Rectal smooth muscle tissue (tissue), 1 donor: ENCODE results near the gene SLC35D2.
A peak's percentile ranks its signal among the peaks of the same experiment; 100 is the strongest.

Source experiments
- H3K27ac ChIP-seq: one replicate; pipeline ENCODE4 v1.7.0; 2013; ENCODE audit warnings: low read depth, low read length, inconsistent platforms
- H3K27me3 ChIP-seq: one replicate; pipeline ENCODE4 v1.7.0; 2013; ENCODE audit warnings: low read length; ENCODE audit not compliant: control insufficient read depth, insufficient read depth
- H3K36me3 ChIP-seq: one replicate; pipeline ENCODE4 v1.7.0; 2013; ENCODE audit warnings: low read length; ENCODE audit not compliant: control insufficient read depth, insufficient read depth
- H3K4me1 ChIP-seq: one replicate; pipeline ENCODE4 v1.7.0; 2013; ENCODE audit warnings: low read length; ENCODE audit not compliant: control insufficient read depth, insufficient read depth
- H3K4me3 ChIP-seq: one replicate; pipeline ENCODE4 v1.7.0; 2013; ENCODE audit warnings: low read length
- H3K9ac ChIP-seq: one replicate; pipeline ENCODE4 v1.7.0; 2013; ENCODE audit warnings: low read length

The SLC35D2 gene

DNA sequence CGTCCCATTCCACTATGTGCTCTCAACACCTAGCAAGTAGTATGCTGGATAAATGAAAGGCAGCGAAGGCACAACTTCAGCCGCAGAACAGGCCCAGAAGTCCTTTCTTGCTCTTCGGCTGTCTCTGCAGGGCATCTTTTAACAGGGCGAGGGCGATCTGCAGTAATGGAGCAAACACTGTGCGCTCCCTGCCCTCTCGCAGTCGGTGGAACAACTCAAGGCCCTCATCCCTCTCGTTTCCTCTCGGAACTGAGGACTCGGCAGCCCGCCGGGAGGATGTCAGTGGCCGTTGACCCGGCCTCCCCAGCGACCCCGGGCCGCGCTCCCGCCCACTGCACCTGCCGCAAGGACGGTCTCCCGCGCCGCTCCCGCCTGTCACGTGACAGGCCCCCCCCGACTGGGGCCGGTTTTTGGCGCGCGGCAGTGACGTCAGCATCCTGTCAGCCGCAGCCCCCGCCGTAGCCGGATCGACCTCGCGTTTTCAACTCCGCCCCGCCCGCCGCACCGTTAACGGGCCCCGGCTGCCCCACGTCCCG is 33.6 kb upstream of the SLC35D2 start:
- no peaks in the 10 kb centered on the region for H3K27me3 ChIP-seq
- H3K4me1 ChIP-seq, result peaks cover 12% of the 10 kb centered on the region
- peak overlapping the region; percentile 85 for H3K27ac ChIP-seq
- peak overlapping the region; percentile 47 for H3K9ac ChIP-seq
- no peaks in the 10 kb centered on the region for H3K36me3 ChIP-seq
- peak overlapping the region; percentile 77 for H3K4me3 ChIP-seq

DNA sequence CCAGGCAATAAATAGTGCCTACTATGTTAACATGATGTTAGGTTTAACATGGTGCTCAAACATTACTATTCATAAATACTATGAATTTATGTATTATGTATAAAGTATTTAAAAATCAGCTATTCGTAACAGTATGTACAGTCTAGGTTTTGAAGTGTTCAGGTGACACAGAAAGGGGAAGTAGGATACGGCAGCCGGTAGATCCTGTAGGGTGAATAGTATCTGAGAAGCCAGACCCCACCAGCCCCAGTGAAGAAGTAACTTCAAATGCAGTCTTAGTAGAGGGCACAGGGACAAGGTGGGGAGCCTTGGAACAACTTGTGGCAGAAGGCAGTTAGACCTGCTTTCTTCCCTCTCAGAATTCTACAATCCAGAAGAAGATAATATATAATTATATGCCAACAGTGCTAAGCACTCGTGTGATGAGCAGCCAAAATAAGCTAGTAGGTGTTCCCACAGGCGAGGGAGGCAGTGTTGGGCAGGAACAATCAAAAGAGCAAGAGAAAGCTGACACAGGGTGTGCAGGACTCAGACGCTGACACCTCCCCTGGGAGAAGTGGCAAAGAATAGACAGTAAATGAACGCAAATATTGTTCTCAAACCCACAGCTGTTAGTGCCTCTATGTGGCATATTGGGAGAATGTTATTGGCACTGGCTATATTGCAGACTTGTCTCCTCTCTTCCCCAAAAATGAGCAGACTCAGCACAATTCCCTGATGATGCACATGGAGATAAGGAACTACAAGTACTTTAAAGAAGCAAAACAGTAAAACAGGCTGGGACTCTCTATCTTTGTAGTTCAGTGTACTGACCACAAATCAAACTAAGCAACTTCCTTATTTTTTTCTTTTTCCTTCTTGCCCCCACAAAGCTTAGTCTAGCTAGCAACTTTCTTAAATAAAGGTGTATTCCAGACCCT is 30.1 kb upstream of the SLC35D2 start:
- H3K9ac ChIP-seq, result no peak overlapping the region
- no peaks in the 10 kb centered on the region for H3K36me3 ChIP-seq
- H3K27me3 ChIP-seq, result no peaks in the 10 kb centered on the region
- H3K4me3 ChIP-seq, result no peak overlapping the region
- H3K27ac ChIP-seq, result no peak overlapping the region
- peaks cover 4% of the 10 kb centered on the region for H3K4me1 ChIP-seq

DNA sequence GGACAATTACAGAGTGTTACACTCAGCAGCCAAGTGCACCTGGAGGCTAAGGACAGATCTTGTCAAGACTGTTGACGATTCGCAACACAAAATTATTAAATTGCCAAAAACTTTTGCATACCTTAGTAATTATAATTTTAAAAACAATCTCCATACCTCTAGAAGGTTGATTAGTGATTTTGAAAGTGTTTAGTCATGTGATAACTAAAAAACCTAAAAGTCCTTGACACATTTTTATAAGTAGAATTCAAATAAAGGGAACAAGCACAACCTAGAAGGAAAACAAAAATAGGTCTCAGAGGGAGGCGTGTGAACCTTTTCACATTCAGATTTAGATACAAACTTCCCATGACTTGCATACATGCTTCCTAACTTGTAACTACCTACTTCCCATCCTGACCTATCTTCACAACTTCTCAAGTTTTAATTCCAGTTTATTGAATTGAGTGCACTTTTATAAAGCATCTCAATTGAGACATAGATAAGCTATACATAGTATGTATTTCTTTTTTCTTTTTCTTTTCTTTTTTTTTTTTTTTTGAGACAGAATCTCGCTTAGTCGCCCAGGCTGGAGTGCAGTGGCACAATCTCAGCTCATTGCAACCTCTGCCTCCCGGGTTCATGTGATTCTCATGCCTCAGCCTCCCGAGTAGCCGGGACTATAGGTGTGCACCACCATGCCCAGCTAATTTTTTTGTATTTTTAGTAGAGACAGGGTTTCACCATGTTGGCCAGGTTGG is 28.8 kb upstream of the SLC35D2 start:
- Histone ChIP-seq H3K27me3 (no peaks in the 10 kb centered on the region), H3K27ac (no peak overlapping the region), H3K36me3 (no peaks in the 10 kb centered on the region), H3K4me3 (no peak overlapping the region), H3K9ac (no peak overlapping the region), H3K4me1 (peaks cover 4% of the 10 kb centered on the region)

DNA sequence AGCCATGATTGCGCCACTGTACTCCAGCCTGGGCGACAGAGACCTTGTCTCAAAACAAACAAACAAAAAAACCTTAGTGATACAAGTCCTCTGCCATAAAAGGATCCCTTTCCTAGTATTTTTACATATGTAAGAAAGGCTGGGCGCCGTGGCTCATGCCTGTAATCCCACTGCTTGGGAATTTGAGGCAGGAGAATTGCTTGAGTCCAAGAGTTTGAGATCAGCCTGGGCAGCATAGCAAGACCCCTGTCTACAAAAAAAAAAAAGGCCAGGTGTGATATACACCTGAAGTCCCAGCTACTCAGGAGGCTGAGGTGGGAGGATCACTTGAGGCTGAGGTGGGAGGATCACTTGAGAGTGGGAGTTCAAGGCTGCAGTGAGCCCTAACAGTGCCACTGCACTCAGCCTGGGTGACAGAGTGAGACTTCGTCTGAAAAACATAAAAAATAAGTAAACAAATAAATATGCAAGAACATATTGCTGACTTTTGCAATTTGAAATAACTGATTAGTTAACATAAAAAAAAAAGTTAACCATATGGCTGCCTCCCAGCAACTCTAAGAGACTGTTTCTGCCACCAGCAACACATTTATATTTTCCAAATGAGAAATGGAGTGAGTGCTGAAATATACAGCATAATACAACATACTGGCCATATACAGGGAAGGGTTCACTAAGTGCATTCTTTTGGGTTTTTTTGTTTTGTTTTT is 27.8 kb upstream of the SLC35D2 start:
- Histone ChIP-seq H3K27ac (no peak overlapping the region), H3K9ac (no peak overlapping the region), H3K4me3 (no peak overlapping the region), H3K4me1 (no peaks in the 10 kb centered on the region), H3K27me3 (no peaks in the 10 kb centered on the region), H3K36me3 (no peaks in the 10 kb centered on the region)

DNA sequence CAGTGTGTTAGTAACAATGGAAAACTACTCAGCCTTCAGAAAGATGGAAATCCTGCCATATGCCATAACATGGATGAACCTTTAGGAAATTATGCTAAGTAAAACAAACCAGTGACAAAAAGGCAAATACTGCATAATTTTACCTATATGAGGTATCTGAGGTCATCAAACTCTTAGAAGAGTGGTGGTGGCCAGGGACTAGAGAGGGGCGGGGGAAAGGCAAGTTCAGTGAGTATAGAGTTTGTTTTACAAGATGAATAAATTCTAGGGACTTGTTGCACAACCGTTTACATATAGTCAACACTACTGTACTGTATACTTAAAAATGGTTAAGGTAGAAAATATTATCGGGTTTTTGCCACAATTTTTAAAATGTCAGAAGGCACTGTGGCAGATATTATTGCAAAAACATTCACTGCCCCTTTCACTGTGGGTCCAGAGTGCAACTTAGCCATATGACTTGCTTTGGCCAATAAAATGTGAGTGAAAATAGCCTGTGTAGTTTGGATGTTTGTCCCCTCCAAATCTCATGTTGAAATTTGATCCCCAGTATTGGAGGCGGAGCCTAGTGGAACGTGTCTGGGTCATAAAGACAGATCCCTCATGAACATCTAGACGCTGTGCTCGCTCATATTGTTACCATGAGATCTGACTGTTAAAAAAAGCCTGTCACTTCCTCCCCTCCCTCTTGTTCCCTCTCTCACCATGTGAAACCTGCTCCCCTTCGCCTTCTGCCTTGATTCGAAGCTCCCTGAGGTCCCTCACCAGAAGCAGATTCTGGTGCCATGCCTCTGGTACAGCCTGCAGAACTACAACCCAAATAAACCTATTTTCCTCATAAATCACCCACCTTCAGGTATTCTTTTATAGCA is 25.1 kb upstream of the SLC35D2 start:
- Histone ChIP-seq H3K27ac (no peak overlapping the region), H3K27me3 (no peaks in the 10 kb centered on the region), H3K4me1 (no peaks in the 10 kb centered on the region), H3K36me3 (no peaks in the 10 kb centered on the region), H3K9ac (no peak overlapping the region), H3K4me3 (no peak overlapping the region)

DNA sequence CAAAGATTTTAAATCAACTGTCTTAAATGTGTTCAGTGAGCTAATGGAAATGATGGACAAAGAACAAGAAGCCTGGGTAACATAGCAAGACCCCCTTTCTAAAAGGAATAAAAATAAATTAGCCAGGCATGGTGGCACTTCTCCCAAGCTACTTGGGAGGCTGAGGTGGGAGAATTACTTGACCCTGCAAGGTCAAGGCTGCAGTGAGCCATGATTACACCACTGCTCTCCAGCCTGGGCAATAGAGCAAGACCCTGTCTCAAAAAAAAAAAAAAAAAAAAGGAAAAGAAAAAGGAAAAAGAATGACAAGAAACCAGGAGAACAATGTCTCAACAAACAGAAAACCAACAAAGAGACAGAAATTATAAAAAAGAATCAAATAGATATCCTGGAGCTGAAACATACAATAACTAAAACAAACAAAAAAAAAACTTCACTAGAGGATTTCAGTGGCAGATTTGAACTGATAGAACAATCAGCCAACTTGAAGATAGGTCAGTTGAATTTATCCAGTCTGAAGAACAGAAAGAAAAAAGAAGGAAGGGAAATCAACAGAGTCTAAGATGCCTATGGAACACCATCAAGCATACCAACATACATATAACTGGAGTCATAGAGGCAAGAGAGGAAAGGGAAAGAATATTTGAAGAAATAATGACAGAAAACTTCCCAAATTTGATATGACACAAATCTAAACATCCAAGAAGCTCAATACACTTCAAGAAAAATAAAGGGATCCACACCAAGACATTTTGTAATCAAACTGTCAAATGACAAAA is 16.8 kb upstream of the SLC35D2 start:
- H3K27ac ChIP-seq, result no peak overlapping the region

DNA sequence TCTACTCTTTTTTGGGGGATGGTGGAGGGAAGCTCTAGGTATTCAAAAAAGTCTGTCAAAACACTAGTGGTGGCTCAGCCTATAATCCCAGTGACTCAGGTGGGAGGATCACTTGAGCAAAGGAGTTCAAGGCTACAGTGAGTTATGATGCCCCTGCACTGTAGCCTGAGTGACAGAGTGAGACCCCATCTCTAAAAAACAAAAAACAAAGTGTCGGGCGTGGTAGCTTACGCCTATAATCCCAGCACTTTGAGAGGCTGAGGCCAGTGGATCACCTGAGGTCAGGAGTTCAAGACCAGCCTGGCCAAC is 15.8 kb upstream of the SLC35D2 start:
- Histone ChIP-seq H3K9ac (no peak overlapping the region), H3K4me1 (no peaks in the 10 kb centered on the region), H3K27ac (no peak overlapping the region)

More for the DNA sequence above, 16.8 kb upstream of the SLC35D2 start:
- Histone ChIP-seq H3K36me3 (no peaks in the 10 kb centered on the region), H3K27me3 (no peaks in the 10 kb centered on the region), H3K9ac (no peak overlapping the region), H3K4me3 (no peak overlapping the region), H3K4me1 (no peaks in the 10 kb centered on the region)

DNA sequence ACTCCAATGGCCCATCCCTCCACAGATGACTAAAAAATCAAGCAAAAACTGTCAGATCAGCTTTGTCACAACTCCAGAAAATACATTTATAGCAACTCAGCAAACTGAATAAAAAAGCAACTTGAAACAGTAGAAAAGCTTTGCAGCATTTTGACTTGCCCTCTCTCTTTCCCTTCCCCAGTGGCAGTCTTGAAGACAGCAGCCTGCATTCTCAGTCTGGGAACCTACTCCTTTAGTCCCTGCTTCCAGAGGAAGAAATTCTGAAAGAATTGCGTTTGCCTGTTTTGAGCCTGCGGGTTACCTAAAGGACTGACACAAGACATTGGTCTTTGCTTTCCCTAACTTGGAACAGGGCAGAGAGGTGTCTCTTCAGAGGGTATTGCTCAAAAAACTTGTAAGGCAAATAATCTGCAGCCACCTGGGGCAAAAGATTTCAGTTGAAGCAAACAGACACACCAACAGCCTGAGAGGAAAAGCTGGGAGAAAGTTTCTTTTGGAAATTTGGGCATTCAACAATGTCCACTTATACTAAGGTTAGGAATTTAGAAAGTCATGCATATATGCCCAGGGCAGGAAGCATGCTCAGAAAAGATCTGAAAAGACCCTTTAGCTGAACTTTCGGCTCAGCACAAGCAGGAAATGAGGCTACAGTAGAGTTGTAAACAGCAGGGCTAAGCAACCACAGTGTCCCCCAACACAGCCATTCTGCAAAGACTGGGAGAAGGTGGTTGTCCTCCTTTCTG is 15.2 kb upstream of the SLC35D2 start:
- Histone ChIP-seq H3K4me1 (no peaks in the 10 kb centered on the region), H3K9ac (no peak overlapping the region), H3K27me3 (no peaks in the 10 kb centered on the region), H3K27ac (no peak overlapping the region), H3K36me3 (no peaks in the 10 kb centered on the region), H3K4me3 (no peak overlapping the region)

More for the DNA sequence above, 15.8 kb upstream of the SLC35D2 start:
- H3K27me3 ChIP-seq, result no peaks in the 10 kb centered on the region
- H3K4me3 ChIP-seq, result no peak overlapping the region
- no peaks in the 10 kb centered on the region for H3K36me3 ChIP-seq

DNA sequence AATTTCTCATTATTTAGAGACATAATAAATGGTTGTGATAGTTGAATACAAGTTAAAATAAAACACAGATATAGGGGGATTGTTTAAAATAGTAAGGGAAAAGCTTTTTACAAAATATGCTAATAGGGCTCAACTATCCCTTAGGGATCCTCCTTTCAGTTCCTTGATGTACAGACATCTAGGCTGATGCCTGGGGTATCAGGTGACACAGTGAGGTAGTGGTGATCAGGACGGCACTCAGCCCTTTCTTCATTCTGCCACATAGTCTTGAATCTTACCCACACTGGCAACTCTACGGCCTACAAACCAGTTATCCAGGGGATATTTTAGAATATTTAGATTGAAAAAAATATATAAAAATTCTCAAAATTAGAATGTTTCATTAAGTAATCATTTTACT is 12.5 kb upstream of the SLC35D2 start:
- Histone ChIP-seq H3K27ac (no peak overlapping the region), H3K9ac (no peak overlapping the region), H3K27me3 (no peaks in the 10 kb centered on the region), H3K4me1 (no peaks in the 10 kb centered on the region), H3K36me3 (no peaks in the 10 kb centered on the region), H3K4me3 (no peak overlapping the region)

DNA sequence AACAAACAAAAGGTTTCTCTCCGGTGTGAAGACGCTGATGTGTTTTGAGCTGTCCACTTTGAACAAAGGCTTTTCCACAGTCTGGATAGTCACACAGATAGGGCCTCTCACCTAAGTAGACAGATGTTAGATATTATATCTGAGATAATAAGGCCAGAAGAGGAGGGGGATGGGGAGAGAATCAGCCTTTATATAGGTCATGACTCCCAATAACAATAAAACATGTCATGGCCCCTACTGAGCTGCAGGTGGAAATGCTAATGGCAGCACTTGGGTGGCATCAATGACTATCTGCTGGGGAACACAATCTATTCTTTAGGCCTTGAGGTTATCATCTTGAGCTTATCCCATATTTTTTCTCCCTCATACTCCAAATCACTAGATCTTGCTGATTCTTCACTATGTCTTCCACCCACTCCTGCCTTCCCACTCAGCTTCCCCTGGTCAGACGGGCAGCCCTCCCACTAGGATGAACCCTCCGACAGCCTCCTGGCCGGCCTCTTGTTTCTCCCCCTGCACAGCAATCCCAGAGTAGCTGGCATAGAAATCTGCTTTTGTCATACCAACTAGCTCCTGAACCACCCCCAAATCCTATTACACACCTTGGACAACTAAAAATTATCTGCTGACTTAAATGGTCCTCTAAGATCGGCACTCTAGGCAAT is 11.5 kb upstream of the SLC35D2 start:
- no peak overlapping the region for H3K9ac ChIP-seq
- H3K4me1 ChIP-seq, result no peaks in the 10 kb centered on the region
- H3K4me3 ChIP-seq, result no peak overlapping the region
- no peak overlapping the region for H3K27ac ChIP-seq
- no peaks in the 10 kb centered on the region for H3K27me3 ChIP-seq
- H3K36me3 ChIP-seq, result no peaks in the 10 kb centered on the region
